GM21447 (cell line): ENCODE data around the gene BACH2.
"Not testable (repeated sequence)": the region's sequence is repeated elsewhere in the genome, so short reads cannot be mapped to it uniquely, and the experiment has no call there.

Experiments
- ATAC-seq: cut with Tn5 transposase; IDR thresholded peaks from one replicate; pipeline ENCODE4 v1.9.1; 2021; ENCODE audit not compliant: unreplicated experiment

Gene BACH2

DNA sequence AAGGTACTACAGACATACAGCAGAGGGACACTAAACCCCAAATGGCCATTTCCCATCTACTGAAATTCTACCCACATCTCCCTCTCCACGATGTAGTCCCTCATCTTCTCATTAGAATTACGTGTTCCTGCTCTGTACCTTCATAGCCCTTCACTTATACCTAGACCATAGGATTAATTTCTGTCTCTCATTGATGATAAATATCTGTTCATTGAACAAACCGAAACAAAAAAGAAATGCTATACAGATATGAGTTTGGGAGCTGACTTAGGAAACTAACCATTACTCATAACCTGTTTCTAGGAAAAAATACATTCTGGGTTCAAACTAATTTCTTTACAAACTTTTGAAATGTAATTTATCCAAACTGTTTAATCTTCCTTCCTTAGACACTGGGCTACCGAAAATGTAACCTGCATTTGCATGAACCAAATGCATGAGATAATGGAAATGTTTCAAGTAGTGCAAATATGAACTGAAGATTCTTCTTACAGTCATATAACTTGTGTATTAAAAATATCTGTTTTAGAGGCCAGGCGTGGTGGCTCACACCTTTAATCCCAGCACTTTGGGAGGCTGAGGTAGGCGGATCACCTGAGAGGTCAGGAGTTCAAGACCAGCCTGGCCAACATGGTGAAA is 317.0 kb downstream of the BACH2 start:
- ATAC-seq = no peak

DNA sequence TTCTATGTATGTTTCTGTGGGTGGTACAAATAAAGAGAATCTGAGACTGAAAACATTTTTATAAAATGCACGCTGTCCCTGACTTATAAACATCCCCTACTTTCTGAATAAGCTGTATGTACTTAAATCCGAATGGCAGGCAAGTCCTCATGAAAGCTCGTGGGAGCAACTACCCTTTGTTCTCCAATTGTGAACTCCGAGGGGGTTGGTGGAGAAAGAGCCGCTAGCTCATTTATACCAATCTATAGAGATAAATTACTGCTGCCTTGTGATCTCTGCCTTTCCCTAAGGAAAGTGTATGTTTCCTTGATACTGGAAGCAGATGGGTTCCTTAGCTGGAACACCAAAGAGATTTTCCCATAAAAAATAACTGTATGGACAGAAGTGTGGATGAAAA is 317.9 kb downstream of the BACH2 start:
- no peak for ATAC-seq

DNA sequence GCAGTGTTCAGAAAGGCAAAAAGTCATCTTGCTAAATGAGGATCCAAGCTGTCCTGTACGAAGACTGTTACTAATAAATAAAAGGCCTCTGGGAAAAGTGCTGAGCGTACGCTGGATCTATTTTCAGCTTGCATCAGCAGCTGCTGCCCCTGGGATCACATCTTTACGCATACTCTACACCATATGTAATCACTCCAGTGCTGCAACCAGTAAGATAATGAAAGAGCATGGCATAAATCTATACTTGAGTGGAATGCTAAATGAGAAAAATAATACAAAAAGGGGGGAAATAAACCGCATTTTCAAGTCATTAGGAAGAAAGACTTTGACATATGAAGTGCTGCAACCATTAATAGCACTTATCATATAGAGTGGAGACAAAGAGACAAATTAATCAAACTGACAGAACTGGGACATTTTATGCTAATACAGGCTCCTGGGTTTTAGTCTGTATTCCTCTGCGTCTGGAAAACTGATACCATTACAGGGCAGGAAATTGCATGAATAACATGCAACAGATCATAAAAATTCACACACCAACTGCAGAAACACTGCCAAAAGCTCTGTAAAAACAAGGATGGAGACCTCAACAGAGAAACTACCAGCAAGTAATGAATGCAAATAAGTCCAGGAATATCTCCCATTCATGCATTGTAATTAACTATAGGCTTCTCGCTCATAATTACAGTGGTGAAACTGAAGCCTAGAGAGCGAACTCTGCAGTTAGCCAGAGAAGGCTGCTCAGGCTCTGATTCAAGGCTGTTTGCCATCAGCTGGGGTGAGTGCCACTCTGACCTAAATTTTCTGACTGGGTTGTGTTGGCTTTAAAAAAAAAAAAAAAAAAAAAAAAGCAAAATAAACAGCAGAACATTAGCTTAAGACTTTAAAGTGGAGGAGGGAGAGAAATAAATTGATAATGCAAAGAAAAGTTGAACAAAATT is 318.6 kb downstream of the BACH2 start:
- no peak for ATAC-seq

DNA sequence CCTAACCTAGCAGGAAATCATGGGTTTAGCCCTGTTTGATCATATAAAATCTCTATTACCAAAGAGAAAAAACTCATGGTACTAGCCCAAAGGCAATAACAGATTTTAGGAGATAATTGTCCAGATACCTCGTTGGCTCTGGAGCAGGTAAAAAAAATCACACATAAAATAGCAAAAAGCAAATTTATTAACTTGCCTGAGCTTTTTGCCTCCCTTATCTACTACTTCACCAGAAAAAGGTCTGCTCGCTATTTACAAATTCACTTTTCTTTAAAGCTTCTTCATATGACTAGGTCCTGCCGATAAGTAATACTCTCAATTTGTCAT is 320.0 kb downstream of the BACH2 start:
- ATAC-seq = no peak

DNA sequence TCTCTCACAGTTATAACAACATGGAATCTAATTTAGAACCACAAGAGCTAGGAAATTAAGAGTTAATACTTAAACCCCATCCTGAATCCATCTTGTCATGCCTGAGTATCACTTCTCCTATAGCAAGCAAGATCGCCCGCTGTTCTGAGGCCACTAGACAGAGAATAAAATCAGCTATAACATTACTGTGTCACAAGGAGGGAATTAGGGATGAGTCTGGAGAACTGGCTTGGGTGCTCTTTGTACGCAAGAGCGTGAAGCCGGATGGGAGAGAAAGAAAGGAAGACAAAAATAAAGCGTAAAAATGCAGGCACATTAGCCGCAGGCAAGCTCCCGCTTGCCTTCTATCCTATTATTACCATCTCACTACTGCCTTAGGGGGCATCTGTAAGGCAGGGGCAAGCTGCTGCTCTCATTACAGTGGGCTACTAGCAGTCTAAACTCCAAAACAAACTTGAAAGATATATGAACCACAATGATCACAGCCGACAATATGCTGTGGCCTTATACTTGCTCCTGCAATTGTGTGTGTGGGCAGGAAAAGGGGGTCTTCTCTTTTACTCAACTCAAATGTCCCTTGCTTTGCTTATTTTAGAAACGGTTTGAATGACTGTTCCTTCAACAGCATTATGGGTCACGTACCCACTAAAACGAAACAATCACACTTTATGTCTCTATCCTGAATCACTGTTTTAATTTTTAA is 320.5 kb downstream of the BACH2 start:
- no peak for ATAC-seq

DNA sequence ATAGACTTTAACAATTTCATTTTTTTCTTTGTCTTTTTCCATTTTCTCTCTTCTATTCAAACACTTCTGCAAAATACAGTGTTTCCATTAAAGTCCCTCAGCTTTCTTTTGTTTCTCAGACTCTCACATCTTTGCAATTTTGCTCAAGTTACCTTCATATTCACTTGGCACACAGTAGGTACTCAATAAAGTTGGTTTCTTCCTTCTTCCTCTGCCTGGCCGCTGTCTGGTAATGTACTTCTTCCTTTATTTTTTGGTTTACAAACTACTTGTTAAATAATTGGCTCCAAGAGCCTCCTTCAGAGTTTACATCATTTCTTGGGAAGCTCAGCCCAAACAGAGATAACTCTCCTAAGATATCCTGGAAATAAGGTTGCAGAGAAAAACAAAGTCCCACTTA is 321.3 kb downstream of the BACH2 start:
- ATAC-seq = no peak

DNA sequence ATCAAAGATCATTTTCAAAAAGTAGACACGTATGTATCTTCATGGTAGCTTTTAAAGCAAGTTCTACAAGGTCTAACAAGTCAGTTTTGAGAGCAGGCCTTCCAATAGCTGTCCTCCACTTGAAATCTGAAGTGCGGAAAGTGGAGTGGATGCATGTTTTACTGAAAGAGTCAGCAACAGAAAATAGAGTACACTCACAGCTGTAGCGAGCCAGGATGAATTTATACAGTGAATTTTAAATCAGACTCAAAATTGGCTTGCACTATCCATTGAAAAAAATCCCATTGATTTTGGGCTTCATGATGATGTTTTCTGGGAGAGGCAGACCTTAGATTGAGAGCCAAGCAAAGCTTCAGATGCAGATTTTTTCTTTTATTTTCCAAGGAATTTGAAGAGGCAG is 321.8 kb downstream of the BACH2 start:
- no peak for ATAC-seq

DNA sequence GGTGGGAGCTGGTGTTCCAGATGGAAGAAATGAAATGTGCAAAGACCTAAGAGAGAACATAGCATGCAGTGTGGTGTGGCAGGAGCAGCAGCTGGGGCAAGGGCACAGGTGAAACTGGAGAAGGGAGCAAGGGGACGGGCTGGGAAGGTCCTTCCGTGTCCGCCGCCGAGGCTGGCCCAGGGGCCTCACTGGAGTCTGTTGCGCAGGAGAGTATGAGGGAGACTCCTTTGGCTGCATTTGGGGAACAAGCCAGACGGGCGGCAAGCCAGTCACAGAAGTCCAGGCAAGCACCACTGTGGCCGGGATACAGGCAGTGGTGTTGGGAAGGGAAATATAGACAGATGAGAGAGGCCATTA is 324.6 kb downstream of the BACH2 start:
- ATAC-seq = no peak

DNA sequence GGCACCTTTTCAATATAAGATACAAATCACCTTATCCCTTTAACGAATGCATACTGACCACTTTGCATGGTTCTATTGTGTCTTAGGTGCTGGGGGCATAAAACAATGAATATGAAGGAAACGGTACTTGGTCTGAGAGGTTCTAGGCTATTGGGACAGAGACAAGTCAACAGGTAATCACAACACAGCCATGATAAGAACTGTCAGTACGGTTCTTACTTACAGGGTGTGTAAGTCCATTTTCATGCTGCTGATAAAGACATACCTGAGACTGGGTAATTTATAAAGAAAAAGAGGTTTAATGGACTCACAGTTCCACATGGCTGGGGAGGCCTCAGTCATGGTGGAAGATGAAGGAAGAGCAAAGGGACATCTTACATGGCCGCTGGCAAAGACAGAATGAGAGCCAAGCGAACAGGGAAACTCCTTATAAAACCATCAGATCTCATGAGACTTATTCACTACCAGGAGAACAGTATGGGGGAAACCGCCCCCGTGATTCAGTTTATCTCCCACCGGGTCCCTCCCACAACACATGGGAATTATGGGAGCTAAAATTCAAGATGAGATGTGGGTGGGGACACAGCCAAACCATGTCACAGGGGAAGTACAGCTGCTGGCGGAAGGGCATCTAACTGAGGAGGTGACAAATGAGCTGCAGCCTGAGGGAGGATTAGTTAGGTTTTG is 325.2 kb downstream of the BACH2 start:
- not testable (repeated sequence) for ATAC-seq

DNA sequence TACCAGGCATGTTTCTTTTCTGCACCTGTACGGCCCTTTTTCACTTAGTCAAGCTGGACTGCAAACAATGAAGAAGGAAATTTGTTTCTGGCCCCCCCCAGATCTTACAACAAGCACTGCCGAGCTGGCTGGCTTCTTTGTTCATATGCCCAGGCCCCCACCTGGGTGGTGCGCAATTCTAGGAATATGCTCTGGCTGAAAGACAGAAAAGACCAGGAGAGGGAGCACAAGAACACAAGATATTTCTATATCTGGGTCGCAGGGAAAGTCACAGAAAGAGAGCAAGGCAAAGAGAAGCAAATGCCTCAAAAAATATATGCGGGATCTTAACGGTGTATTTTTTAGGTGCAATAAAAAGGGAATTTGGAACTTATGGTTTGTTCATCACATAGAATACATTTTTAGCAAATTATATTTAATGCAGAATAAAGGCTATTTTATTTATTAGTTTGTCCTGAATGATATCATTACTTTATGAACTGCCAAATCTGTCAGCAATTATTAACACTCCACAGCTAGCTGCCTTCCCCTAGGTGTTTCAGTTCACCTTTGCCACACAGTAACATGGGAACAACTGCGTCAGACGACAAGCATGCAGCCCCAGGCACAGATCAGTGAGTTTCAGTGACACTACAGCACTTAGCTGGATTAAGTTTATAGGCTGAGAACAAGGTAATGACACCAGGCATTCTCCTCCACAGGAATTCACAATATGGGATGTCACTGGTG is 325.9 kb downstream of the BACH2 start:
- no peak for ATAC-seq

DNA sequence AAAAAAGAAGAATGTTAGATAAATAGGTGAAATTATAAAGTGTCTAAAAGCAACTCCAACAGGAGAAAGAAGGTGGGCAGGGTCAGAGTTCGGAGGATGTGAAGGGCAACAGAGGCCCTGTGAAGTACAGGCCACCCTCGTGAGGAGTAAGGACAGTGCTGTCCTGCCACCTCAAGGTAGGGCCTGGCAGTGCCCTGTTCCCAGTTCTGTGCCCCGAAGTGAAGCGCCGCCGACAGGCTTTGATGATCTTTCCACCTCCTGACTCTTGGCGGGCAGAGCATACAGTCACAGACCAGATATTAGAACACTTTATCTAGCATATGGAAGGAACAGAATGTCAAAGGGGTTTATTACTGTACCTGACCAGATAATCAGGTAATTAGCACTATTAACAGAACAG is 326.6 kb downstream of the BACH2 start:
- ATAC-seq = no peak

DNA sequence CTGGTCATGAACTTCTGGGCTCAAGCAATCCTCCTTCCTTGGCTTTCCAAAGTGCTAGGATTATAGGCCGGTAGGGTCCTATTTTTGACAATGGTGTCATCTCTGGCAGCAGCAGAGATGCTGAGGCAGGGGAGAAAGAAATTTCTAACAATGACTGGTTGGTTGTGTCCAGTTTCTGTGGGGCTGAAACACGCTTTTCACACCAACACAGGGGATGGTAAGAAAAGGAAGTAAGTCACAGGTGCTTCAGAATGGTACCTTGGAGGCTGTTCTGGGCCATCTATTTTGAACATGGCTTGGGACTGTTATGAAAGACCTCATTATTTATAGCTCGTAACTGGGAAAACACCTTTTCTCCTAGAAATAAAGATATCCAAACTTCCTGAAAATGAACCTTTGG is 329.7 kb downstream of the BACH2 start:
- no peak for ATAC-seq

DNA sequence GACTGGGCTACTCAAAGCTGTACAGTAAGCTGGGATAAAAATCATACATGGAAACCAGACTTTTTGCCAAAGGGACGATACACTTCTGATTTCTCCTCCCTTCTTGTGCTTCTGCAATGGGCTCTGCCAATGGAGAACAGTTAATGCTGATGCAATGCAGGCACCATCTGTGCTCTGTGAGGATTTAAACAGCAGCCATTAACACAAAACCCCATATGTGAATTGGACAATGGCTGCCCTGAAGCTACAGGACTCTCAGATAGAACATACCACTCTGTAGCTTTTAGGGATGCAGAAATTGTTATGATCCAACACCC is 330.5 kb downstream of the BACH2 start:
- no peak for ATAC-seq

DNA sequence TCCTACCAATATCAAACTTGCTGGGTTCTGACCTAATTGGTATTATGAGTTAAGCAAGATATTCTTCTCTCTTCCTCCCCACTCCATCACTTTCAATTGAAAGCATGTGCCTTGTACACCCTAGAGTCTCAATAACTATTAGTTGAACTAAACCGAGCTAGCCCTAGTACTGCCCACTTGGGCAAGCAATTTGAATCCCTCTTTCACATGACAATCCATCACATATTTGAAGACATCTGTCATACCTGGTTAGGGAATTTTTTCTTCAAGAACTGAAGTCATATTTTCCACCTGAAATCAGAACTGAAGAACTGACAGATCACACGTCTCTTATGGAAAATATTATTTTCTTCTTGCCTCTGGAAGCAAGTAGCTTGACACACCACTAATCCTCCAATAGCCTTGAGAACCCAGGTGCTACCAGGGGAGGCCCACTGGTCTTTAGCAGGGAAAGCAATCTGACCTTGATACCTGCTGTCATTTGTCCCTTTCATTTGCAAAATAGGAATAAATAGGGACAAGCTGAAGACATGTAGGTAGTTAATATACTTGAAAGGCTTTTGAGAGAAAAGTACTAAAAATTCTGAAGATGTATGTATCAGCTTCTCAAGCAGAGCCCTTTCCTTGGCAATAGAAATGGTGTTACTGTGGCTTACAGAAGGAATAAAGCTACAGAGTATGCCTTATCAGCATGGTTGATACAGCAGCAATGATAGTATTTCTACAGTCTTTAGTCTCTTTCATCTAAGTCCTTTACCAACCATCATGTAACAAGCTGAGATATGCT is 331.0 kb downstream of the BACH2 start:
- no peak for ATAC-seq

DNA sequence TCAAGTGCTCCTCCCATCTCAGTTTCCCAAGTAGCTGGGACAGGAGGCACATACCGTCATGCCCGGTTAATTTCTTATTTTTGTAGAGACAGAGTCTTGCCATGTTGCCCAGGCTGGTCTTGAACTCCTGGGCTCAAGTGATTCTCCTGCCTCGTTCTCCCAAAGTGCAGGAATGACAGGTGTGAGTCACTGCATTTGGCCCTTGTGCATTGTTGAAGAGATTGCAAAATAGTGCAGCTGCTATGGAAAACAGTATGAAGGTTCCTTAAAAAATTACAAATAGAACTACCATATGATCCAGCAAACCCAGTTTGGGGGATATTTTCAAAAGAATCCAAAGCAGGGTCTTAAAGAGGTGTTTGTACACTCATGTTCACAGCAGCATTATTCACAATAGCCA is 333.3 kb downstream of the BACH2 start:
- ATAC-seq = no peak

DNA sequence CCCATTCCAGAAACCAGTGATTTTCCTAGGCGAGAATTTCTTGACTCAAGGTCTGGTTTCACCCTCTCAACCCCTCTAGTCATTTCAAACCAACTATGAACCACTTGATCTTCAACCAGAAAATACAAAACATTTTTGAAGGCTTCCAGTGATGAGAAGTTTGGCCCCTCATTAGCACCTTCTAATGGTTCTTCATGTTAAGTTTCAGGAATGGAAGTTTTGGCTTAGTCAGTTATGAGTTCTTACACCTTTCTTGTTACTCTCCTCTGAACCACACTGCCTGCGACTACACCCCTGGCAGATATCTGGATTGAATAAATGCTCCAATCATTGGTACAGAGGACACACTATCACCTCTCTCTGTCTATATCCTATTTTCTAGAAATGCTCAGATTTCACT is 335.2 kb downstream of the BACH2 start:
- no peak for ATAC-seq

DNA sequence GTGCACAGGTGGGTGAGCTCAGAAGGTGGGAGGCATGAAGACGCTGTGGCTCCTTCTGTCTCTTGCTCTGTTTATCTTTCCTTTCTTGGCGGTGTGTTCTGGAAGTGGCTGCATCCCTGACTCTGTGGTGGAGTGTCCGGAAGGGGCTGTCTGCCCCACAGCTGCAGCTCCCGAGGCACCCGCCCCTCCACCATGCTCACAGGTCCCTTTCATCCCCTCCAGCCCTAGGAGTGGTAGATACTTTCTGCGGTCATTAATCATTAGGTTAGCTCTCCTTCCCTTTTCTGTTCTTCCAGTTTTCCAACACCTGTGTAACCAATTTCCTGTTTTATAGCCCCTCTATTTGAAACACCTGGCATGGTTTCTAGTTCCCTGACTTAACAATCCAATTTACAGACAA is 336.8 kb downstream of the BACH2 start:
- ATAC-seq = no peak

DNA sequence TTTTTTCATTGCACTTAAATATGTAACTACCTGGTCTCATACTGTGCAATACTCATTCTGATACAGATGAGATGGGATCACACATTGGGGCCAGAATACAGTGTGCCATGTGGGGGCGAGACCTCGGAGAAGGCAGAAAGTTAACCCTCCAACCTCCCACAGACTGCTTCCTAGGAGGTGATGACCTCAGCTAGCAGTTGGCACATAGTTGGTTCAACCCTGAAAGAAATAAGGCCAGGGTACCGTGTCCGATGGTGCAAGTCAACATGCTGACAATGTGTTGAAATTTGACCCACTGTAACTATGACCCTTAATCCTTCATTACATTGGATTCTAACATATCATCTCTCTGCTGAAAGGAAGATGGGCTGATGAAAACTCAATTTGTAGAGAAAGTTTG is 340.5 kb downstream of the BACH2 start:
- ATAC-seq = no peak

DNA sequence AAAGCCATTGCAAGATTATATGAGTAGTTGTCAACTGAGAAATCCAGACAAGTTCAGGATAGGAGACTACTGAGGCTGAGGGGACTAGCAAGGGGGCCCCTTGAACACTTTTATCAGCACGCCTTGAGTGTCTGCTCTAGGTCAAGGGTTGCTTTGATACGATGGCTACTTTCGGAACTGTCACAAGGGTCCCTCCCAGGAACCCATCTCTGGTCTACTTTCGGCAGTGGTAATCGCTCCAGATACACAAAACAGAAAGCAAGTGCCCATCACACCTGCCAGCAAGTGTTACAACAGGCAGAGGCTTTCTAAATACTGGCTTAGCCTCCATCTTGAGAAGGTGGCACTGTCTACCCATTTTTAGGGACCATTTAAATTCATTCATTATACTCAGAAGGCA is 341.3 kb downstream of the BACH2 start:
- no peak for ATAC-seq

DNA sequence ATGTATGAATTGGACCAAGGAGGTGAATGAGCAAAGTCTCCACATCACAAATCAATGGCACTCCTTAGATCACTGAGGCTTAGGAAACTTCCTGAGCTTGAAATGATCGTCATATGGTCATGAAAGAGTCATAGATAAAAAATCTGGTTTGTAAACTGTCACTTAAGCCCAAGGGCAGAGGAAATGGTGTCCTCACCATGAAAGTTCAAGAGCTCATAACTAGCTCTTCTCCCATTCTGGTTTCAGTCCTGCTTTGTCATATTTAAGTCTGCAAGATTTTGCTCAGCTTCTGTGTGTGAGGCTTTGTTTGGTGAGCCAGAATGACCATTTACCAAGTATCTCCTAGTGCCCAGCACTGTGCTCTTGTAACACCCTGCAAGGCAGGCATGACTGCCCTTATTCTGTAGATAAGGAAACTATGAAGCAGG is 341.9 kb downstream of the BACH2 start:
- ATAC-seq = no peak
